ENCODE measurements around the gene AHI1.

GRCh38 chr6:135498185-135498841 lies 773 bp upstream of the AHI1 start:
- TF ChIP-seq CTCF (IDR thresholded peaks at IDR 0.05) (no peak), POLR2A (IDR thresholded peaks at IDR 0.05) (no peak)

All from heart left ventricle (tissue), 13 donors.